Panc1 (cell line): ENCODE measurements around the gene ISCU. TPM values are rescaled to one million over a fixed set of nuclear protein-coding genes. Genes with fewer than 3 reads are reported as not detected.

Experiments used
- ATAC-seq: fragments of 200-7000 bp; cut with Tn5 transposase; 2 replicates; pipeline ENCODE4 v1.9.1; 2020; ENCODE audit warnings: mild to moderate bottlenecking, moderate library complexity
- BruUV-seq: library from RNA; stranded (reverse); fragments of 400-500 nt; replicated peaks from 2 replicates; lab custom pipeline; 2021; lab: Mats Ljungman, UMichigan
- CTCF ChIA-PET: fragments of 300-600 bp; sonication (Branson Sonifier 250); formaldehyde crosslinking; loops from one replicate; lab custom pipeline; 2022; ENCODE audit warnings: antibody characterized with exemption; lab: Charles Lee
- POLR2A ChIA-PET: fragments of 300-600 bp; sonication (Branson Sonifier 250); formaldehyde crosslinking; loops from one replicate; lab custom pipeline; 2022; ENCODE audit warnings: antibody characterized with exemption; lab: Charles Lee
- DNase-seq: peaks from one replicate; pipeline ENCODE4 v3.0.0-alpha.2; 2010; ENCODE audit warnings: low read depth, low spot score
- H3K27ac ChIP-seq: 2 replicates; pipeline ENCODE4 v1.5.1; 2011; ENCODE audit warnings: mild to moderate bottlenecking, low read length, inconsistent platforms
- H3K27me3 ChIP-seq: fragments of 200-500 bp; sonication (Bioruptor generic); 2 replicates; pipeline ENCODE4 v1.6.0; 2014; ENCODE audit warnings: low read length, inconsistent platforms; ENCODE audit not compliant: control insufficient read depth, insufficient read depth
- H3K36me3 ChIP-seq: fragments of 200-500 bp; sonication (Bioruptor generic); 2 replicates; pipeline ENCODE4 v1.5.1; 2014; ENCODE audit warnings: inconsistent platforms, mild to moderate bottlenecking, low read length, moderate library complexity; ENCODE audit not compliant: control insufficient read depth, insufficient read depth
- H3K4me1 ChIP-seq: 2 replicates; pipeline ENCODE4 v1.5.1; 2011; ENCODE audit warnings: inconsistent platforms, mild to moderate bottlenecking, low read length, moderate library complexity; ENCODE audit not compliant: control insufficient read depth, insufficient read depth
- H3K4me3 ChIP-seq, 2 experiments: 2 replicates each; pipeline ENCODE4 v1.5.1; 2011 to 2012; ENCODE audit warnings: low read depth in 2 of 2, low read length in 2 of 2, mild to moderate bottlenecking in 2 of 2, inconsistent platforms in 1 of 2, moderate library complexity in 1 of 2
- H3K9me3 ChIP-seq: fragments of 200-500 bp; sonication (Bioruptor generic); 2 replicates; pipeline ENCODE4 v1.5.1; 2014; ENCODE audit warnings: low read depth, mild to moderate bottlenecking, inconsistent platforms, low read length, moderate library complexity; ENCODE audit not compliant: control insufficient read depth, insufficient read depth
- CTCF ChIP-seq: fragments of 450-650 bp; IDR thresholded peaks from 2 replicates; pipeline ENCODE4 v1.5.1; 2017; ENCODE audit warnings: mild to moderate bottlenecking
- POLR2AphosphoS5 ChIP-seq: IDR thresholded peaks from 2 replicates; pipeline ENCODE4 v1.6.1; 2012; ENCODE audit warnings: mild to moderate bottlenecking, low read depth, low read length, moderate library complexity
- REST ChIP-seq, 2 experiments: IDR thresholded peaks; 2 replicates each; pipeline ENCODE4 v1.6.1; 2011 to 2012; ENCODE audit warnings: low read depth in 2 of 2, control low read depth in 1 of 2, low read length in 1 of 2, mild to moderate bottlenecking in 1 of 2, moderate library complexity in 1 of 2; ENCODE audit not compliant: insufficient read depth in 1 of 2
- SIN3A ChIP-seq: IDR thresholded peaks from 2 replicates; pipeline ENCODE4 v1.6.1; 2012; ENCODE audit warnings: low read depth, mild to moderate bottlenecking, low read length, moderate library complexity, borderline replicate concordance; ENCODE audit not compliant: insufficient read depth
- TCF7L2 ChIP-seq: IDR thresholded peaks from 2 replicates; pipeline ENCODE4 v1.6.1; 2011; ENCODE audit warnings: mild to moderate bottlenecking, low read depth, low read length, inconsistent platforms
- in situ Hi-C: cut with HindIII; loops from 2 replicates; pipeline ENCODE4 v1.10.0; 2016; ENCODE audit warnings: low sequenced_read_pairs, low pct_unique_long_range_greater_than_20kb
- intact Hi-C: fragments of 100-400 bp; cut with micrococcal nuclease; formaldehyde crosslinking; loops from one replicate; pipeline ENCODE4 v1.10.0; 2022; ENCODE audit not compliant: unreplicated experiment
- total RNA-seq: library from RNA; stranded (reverse); gene quantifications from one replicate; pipeline ENCODE4 v1.2.1, GENCODE V29; 2021; ENCODE audit not compliant: unreplicated experiment

Gene ISCU
- total RNA-seq, 1 experiment from 2014 or later = 66.1 TPM

DNA sequence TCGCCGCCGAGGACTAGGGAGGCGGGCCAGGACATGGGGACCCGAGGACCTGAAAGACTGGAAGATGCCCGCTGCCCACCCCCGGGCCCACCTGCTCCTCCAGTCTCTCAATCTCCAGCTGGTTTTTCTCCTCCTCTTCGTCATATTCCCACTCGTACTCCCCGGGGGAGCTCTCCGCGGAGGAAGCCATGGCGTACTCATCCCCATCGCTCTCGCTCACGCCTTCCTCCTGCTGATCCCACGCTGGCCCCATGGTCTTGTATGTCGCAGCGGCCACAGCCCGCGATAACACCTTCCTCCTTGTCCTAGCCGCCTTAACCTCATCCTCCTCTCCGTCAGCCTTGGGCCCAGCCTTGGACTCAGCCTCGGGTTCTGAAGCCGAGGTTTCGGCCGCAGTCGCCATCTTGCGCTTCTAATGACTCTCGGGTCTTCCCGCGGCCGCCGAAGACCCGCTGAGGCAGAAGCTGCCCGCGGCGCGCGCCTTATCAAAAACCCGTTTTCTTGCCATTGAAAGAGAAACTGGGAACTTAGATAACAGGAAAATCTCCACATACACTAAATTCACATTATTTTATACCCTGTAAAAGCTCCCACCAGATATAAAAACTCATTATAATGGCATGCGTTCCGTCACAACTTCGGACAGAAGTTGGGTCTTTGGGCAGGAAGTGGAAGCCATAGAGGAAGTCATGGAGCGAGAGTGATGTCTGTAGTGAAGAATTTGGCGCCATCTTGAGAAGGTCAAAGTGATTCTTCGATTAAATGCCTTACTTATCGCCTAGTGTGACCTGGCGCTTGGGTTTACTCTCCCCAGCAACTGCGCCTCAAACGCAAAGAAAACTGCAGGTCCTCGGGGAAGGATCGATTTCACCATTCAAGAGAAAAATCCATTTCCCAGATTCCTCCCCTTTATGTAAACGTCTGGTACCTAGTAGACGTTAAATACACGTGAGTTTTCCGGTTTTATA, 1.4 kb upstream of the ISCU start, which contains the start of gene SART3:
Gene SART3 (minus strand): TSS at position 422 of the 968 bp plus-strand sequence. CDS start 19 bp downstream, at position 403.
- intact Hi-C loops (loop anchor here (5.0 kb wide), 1 partner anchor 531 kb away; the partner anchor contains the start of gene ALKBH2), in situ Hi-C loops (no loop called here)
- no peak for TF ChIP-seq CTCF
- no peak; the same call in 1 of the 2 replicates for TF ChIP-seq TCF7L2
- TF ChIP-seq POLR2AphosphoS5 = peak; percentile 58
- TF ChIP-seq SIN3A = peak; percentile 62; the same call in 1 of the 2 replicates
- peak within 1 kb of the TSS; percentile 100 for H3K4me3 ChIP-seq
- ATAC-seq = peak; percentile 71
- no TSS peak for BruUV-seq
- peaks cover 27% of the 10 kb centered on the region for H3K36me3 ChIP-seq
- DNase-seq = peak; percentile 83
- no peaks in the 10 kb centered on the region for H3K9me3 ChIP-seq
- ChIA-PET CTCF (interaction anchor here (0.5 to 0.8 kb wide), 2 partner anchors 19 to 57 kb away, joined by 3 to 11 read pairs; no protein-coding TSS in a partner anchor), POLR2A (interaction anchor here (0.6 to 0.7 kb wide), 3 partner anchors 15 to 266 kb away, joined by 3 to 7 read pairs (median 6); no protein-coding TSS in a partner anchor)
- no peaks in the 10 kb centered on the region for H3K27me3 ChIP-seq
- H3K4me1 ChIP-seq = peaks cover 37% of the 10 kb centered on the region
- peak within 1 kb of the TSS; percentile 99 for H3K27ac ChIP-seq

DNA sequence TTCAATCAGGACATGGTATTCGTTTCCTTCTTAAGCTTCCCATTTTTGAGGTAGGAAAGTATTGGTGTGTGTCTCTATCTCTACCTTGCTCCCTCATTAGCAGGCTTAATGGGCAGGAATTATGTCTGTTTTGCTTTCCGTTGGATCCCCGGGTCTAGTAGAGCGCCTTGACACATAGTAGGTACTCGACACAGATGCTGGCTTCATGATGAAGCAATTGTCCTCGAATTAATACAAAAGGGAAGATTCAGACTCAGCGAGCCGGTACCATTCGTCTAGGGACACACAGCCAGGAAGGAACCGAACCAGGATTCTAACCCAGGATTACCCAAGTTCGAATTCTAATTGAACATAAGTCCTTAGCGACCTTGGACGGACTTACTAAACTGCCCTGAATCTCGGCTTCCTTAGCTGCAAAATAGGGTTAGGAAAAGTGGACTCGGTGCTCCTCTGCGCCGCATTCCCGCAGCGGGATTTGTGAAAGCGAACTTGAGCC, 496 bp upstream of the ISCU start:
- peaks cover 31% of the 10 kb centered on the region for H3K36me3 ChIP-seq
- H3K4me3 ChIP-seq = peak overlapping the region; percentile 100
- H3K9me3 ChIP-seq = no peaks in the 10 kb centered on the region
- ATAC-seq (peak; percentile 18), DNase-seq (no peak)
- CTCF ChIA-PET = interaction anchor here (0.5 to 1.1 kb wide), 2 partner anchors 20 to 56 kb away, joined by 6 to 11 read pairs; no protein-coding TSS in a partner anchor
- TF ChIP-seq CTCF = no peak
- TF ChIP-seq SIN3A = no peak
- TF ChIP-seq REST (IDR thresholded peaks at IDR 0.05; ENCODE audit: insufficient read depth in 1 of 2, low read depth in 2 of 2, low read length in 1 of 2) = 0 out of 4 replicates have a peak, but pooled peaks of 1 of the 2 experiments have one; percentile 27
- peak overlapping the region; percentile 99 for H3K27ac ChIP-seq
- intact Hi-C loops (loop anchor here (5.0 kb wide), 1 partner anchor 530 kb away; the partner anchor contains the start of gene ALKBH2), in situ Hi-C loops (no loop called here)
- POLR2A ChIA-PET = no interaction called here
- peaks cover 35% of the 10 kb centered on the region for H3K4me1 ChIP-seq
- no TSS peak for BruUV-seq
- H3K27me3 ChIP-seq = no peaks in the 10 kb centered on the region
